Measurements from ENCODE around the gene SLC4A3.

DNA sequence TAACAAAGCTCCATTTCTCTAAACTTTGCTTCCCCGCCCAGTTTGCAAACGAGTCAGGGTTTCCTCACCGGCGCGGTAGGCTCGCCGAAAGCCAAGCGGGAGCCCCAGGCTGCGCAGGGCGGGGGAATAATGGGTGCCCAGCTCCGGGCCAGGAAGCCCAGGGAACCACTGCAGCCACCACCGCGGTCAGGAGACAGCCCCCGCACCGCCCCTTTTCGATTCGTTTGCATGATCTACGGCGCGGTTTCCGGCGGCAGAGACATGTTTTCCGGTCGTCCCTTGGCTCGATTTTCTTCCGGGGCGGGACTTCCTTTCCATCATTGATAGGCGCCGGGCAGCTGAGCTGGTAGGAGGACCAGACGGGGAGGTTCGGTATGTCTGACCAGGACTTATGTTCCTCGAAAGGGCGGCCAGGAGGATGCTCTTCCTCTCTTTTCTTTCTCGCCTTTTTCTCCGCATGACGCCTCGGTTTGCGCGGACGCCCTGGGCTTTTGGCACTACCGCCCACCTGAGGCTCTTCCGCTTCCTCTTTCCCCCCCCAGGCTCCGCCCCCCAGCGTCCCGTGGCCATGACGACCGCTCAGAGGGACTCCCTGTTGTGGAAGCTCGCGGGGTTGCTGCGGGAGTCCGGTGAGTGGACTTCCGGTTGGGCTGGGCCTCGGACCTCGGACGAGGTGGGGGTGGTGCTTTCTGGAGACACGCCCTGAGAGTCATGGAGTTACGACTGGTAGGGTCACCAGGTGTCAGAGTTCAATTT, 29.7 kb upstream of the SLC4A3 start, which contains the start of gene STK11IP:
- TF ChIP-seq EGR1 (IDR thresholded peaks at IDR 0.05; ENCODE audit: borderline replicate concordance, low read depth, low read length) = peak; percentile 88
- peak; percentile 87 for TF ChIP-seq GABPA (IDR thresholded peaks at IDR 0.05; ENCODE audit: borderline replicate concordance, insufficient read depth, low read length)
- TF ChIP-seq, protein P1, sequence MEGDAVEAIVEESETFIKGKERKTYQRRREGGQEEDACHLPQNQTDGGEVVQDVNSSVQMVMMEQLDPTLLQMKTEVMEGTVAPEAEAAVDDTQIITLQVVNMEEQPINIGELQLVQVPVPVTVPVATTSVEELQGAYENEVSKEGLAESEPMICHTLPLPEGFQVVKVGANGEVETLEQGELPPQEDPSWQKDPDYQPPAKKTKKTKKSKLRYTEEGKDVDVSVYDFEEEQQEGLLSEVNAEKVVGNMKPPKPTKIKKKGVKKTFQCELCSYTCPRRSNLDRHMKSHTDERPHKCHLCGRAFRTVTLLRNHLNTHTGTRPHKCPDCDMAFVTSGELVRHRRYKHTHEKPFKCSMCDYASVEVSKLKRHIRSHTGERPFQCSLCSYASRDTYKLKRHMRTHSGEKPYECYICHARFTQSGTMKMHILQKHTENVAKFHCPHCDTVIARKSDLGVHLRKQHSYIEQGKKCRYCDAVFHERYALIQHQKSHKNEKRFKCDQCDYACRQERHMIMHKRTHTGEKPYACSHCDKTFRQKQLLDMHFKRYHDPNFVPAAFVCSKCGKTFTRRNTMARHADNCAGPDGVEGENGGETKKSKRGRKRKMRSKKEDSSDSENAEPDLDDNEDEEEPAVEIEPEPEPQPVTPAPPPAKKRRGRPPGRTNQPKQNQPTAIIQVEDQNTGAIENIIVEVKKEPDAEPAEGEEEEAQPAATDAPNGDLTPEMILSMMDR (IDR thresholded peaks at IDR 0.05; ENCODE audit: control extremely low read depth in 1 of 3, insufficient read depth in 1 of 3, low read depth in 1 of 3, low read length in 3 of 3) = no peak; a peak in 1 of 4 replicates
- no peak for TF ChIP-seq SUZ12 (IDR thresholded peaks at IDR 0.05; ENCODE audit: low read length)
